Rectal smooth muscle tissue (tissue), 1 donor: ENCODE results near the gene LCN2.

Experiments used
- H3K27ac ChIP-seq: one replicate; pipeline ENCODE4 v1.7.0; 2013; ENCODE audit warnings: low read depth, low read length, inconsistent platforms
- H3K27me3 ChIP-seq: one replicate; pipeline ENCODE4 v1.7.0; 2013; ENCODE audit warnings: low read length; ENCODE audit not compliant: control insufficient read depth, insufficient read depth
- H3K36me3 ChIP-seq: one replicate; pipeline ENCODE4 v1.7.0; 2013; ENCODE audit warnings: low read length; ENCODE audit not compliant: control insufficient read depth, insufficient read depth
- H3K4me1 ChIP-seq: one replicate; pipeline ENCODE4 v1.7.0; 2013; ENCODE audit warnings: low read length; ENCODE audit not compliant: control insufficient read depth, insufficient read depth
- H3K4me3 ChIP-seq: one replicate; pipeline ENCODE4 v1.7.0; 2013; ENCODE audit warnings: low read length
- H3K9ac ChIP-seq: one replicate; pipeline ENCODE4 v1.7.0; 2013; ENCODE audit warnings: low read length

LCN2 gene

GRCh38 chr9:128117613-128118471 is 31.4 kb upstream of the LCN2 start:
- no peak overlapping the region for H3K9ac ChIP-seq
- no peaks in the 10 kb centered on the region for H3K27me3 ChIP-seq
- H3K36me3 ChIP-seq, result peaks cover 20% of the 10 kb centered on the region
- H3K27ac ChIP-seq, result no peak overlapping the region
- no peak overlapping the region for H3K4me3 ChIP-seq
- H3K4me1 ChIP-seq, result no peaks in the 10 kb centered on the region

DNA sequence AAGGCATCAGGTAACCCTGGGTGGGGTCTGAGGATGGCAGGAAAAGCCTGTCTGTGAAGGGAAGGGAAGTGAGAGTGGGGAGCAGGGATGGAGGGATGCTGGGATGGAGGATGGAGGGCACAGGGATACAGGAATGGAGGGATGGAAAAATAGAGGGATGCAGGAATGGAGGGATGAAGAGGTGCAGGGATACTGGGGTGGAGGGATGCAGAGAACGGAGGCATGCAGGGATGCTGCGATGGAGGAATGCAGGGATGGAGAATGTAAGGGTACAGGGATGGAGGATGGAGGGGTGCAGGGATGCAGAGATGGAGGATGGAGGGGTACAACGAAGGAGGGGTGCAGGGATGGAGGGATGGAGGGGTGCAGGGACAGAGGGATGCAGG is 30.8 kb upstream of the LCN2 start:
- Histone ChIP-seq H3K4me1 (no peaks in the 10 kb centered on the region), H3K9ac (no peak overlapping the region), H3K36me3 (peaks cover 20% of the 10 kb centered on the region), H3K27ac (no peak overlapping the region), H3K4me3 (no peak overlapping the region), H3K27me3 (no peaks in the 10 kb centered on the region)

DNA sequence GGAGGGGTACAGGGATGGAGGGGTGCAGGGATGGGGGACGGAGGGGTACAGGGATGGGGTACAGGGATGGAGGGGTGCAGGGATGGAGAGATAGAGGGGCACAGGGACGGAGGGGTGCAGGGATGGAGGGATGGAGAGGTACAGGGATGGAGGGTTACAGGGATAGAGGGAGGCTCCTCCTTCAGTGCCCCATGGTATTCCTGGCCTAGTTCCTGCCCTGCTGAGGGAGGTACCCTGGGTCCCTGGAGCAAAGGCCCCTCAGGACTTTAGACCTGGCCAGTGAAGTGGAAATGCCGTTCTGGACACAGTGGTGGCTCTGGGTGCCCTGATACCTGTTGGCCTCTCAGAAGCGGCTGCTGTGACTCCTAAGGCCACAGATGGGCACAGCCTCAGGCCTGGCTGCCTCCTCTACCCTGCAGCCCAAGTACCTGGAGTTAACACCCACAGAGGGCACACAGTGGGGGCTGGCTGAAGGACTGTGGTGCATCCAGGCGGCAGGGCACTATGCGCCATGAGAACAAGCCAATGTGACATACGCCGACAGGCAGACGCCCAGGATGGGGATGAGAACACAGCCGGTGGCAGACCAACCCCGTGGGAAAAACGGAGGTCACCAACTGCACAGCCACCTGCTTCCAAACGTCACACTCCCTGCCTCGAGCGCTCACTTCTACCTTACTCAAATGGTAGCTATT is 30.1 kb upstream of the LCN2 start:
- Histone ChIP-seq H3K4me1 (no peaks in the 10 kb centered on the region), H3K27ac (no peak overlapping the region), H3K4me3 (no peak overlapping the region), H3K36me3 (peaks cover 23% of the 10 kb centered on the region), H3K27me3 (no peaks in the 10 kb centered on the region), H3K9ac (no peak overlapping the region)

DNA sequence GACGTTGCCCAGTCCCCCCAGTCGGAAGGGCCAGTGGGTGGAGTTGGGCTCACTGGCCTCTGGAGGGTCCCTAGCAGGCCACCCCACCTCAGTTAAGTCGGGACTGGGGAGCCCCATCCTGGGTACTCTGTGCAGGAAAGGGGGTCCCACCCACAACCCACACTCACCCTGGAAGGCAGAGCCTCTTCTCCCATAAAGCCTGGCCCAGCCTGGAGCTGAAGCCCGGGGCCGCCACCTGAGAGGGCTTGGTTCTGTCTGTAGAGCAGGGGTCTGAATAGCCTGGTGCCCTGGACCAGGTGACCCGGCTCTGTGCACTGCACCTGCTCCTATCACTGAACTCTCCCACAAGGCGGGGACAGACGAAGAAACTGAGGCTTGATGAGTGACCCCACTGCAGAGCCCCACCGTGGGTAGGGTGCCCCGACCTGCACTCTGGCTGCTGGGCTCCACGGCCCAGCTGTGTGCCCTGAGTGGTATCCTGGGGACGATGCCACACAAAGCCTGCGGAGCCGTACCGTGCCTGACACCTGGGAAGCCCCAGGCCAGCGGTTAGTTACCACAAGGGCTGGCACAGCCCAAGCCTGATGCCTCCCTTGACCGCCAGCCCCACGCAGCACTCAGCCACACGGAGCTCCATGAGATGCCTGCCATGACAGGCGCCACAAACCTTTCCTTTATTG is 29.1 kb upstream of the LCN2 start:
- Histone ChIP-seq H3K4me1 (no peaks in the 10 kb centered on the region), H3K4me3 (no peak overlapping the region), H3K27ac (no peak overlapping the region), H3K36me3 (peaks cover 29% of the 10 kb centered on the region), H3K27me3 (no peaks in the 10 kb centered on the region), H3K9ac (no peak overlapping the region)

DNA sequence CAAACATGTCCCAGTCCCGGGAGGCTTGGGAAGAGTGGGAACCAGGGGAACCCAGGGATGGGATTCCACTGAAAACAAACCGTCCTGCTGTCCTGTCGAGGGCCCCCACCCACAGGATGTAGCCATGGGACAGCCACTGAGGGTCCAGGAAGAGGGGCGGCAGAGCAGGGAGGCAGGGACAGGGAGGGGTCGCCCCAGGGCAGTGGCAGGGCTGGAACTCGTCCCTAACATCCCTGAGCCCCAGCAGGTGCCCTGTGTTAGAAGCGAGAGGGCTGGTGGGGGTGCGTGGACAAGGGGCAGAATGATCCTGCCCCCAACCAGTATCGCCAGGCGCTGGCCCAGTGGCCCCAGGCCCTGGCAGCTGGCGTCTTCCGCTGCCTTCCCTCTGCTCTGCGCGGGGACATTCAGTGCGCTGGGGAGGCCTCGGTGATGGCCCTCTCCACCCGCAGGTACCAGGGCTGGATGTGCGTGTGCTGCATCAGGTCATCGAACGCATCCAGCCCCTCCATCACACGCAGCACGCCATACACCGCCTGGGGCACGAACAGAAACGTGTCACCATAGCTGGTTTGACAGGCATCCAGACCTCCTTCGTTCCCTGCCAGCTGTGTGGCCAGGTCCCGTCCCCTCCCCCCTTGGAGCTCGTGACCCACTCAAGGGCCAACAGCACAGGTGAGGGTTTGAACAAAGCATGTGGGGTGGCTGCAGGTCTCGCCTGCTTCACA is 28.4 kb upstream of the LCN2 start:
- Histone ChIP-seq H3K36me3 (peaks cover 29% of the 10 kb centered on the region), H3K27ac (no peak overlapping the region), H3K4me1 (peaks cover 5% of the 10 kb centered on the region), H3K27me3 (no peaks in the 10 kb centered on the region), H3K4me3 (no peak overlapping the region), H3K9ac (no peak overlapping the region)

DNA sequence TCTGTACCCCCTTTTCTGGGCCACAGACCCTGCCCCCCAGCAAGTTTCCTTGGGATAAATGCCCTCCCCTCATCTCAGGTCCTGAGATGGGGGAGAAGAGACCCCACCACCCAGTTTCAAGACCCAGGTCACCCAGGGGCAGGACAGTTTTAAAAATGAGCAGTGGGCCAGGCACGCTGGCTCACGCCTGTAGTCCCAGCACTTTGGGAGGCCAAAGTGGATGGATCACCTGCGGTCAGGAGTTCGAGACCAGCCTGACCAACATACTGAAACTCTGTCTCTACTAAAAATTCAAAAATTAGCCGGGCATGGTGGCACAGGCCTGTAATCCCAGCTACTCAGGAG is 27.8 kb upstream of the LCN2 start:
- Histone ChIP-seq H3K9ac (no peak overlapping the region), H3K27me3 (no peaks in the 10 kb centered on the region), H3K36me3 (peaks cover 29% of the 10 kb centered on the region), H3K4me1 (peaks cover 9% of the 10 kb centered on the region), H3K27ac (no peak overlapping the region), H3K4me3 (no peak overlapping the region)

DNA sequence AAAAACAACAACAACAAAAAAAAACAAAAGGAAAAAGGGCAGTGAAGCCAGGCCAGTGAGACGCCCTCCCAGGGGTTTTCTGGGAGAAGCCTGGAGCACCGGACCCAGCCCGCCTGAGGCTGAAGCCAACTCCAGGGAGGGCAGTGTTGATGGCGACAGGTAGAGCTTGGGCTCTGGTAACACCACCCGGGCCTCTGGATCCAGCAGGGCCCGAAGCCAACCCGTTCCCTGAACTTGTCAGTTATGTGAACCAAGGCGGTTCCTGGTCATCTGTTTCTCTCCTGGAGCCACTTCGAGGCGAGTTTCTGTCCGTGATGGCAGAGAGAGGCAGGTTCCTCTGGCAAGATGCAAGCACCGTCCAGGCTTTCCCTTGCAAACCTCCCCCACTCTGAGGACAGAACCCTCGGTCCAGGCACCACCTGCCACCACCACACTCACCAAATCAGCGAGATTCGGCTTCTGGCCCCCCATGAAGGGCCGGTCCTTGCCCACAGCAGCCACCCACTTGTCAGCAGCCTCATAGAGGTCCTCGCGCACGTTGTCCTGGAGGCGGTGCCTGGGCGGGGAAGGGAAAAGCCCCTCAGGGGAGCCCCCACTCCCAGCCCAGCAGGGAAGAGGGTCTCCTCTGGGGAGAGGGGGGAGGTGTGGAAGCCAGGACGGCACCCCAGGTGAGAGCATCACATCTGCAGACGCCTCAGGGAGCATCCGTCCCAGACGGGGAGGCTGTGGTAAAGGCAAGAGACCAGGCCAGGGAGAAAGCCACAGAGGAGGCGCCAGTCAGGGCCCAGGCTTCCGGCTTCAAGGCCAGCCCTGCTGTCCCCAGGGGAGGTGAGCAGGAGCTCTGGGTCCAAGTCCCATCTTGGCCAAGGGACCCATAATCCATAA is 27.1 kb upstream of the LCN2 start:
- Histone ChIP-seq H3K4me3 (no peak overlapping the region), H3K36me3 (peaks cover 29% of the 10 kb centered on the region), H3K9ac (no peak overlapping the region), H3K4me1 (peaks cover 9% of the 10 kb centered on the region), H3K27me3 (no peaks in the 10 kb centered on the region), H3K27ac (no peak overlapping the region)

DNA sequence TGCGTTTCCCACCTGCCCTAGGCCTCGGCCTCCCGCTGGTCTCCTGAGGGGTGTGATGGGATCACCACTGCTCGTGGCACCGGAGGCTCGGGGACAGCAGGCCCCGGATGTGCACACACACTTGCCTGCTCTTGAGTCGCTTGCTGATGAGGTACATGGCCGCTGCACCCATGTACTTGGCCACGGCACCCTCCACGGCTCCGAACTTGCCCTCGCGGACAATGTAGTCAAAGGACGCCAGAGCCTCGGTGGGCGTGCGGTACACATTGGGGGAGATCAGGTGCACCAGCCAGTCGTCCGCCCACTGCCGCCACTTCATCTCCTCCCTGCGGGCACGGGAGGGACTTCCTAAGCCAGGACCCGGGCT is 26.5 kb upstream of the LCN2 start:
- H3K27ac ChIP-seq, result no peak overlapping the region
- no peak overlapping the region for H3K9ac ChIP-seq
- no peak overlapping the region for H3K4me3 ChIP-seq
- H3K27me3 ChIP-seq, result no peaks in the 10 kb centered on the region
- H3K36me3 ChIP-seq, result peaks cover 29% of the 10 kb centered on the region
- H3K4me1 ChIP-seq, result peaks cover 9% of the 10 kb centered on the region

GRCh38 chr9:128123451-128124080 is 25.7 kb upstream of the LCN2 start:
- Histone ChIP-seq H3K27ac (no peak overlapping the region), H3K4me1 (peaks cover 9% of the 10 kb centered on the region), H3K27me3 (no peaks in the 10 kb centered on the region), H3K9ac (no peak overlapping the region), H3K36me3 (peaks cover 29% of the 10 kb centered on the region), H3K4me3 (no peak overlapping the region)

DNA sequence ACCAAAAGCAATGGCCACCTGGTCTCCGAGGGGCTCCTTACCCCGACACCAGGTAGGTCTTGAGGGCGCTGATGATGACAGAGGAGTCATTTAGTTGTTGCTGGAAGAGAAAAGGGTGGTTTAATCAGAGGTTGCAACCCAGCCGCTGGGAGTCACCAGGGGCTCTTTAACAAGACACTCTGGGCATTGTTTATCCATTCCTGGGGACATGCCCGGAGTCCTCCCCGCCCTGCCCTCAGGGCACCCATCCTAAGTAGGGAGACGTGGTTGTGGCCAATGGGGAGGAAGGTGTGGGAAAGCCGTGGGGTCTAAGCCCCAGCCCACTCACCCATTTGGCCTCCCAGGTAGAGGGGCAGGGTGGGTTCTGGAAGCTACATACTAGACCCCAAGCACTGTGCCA is 24.8 kb upstream of the LCN2 start:
- peaks cover 29% of the 10 kb centered on the region for H3K36me3 ChIP-seq
- peaks cover 9% of the 10 kb centered on the region for H3K4me1 ChIP-seq
- H3K9ac ChIP-seq, result no peak overlapping the region
- H3K4me3 ChIP-seq, result no peak overlapping the region
- H3K27me3 ChIP-seq, result no peaks in the 10 kb centered on the region
- H3K27ac ChIP-seq, result no peak overlapping the region

- peaks cover 29% of the 10 kb centered on the region for H3K36me3 ChIP-seq
- no peak overlapping the region for H3K9ac ChIP-seq
- no peaks in the 10 kb centered on the region for H3K27me3 ChIP-seq
- H3K4me1 ChIP-seq, result peaks cover 9% of the 10 kb centered on the region
- H3K4me3 ChIP-seq, result no peak overlapping the region
- H3K27ac ChIP-seq, result no peak overlapping the region
These were observed 24.2 kb upstream of the LCN2 start for GRCh38 chr9:128124873-128125579.
